Nephron progenitor cell (in vitro differentiated cells): ENCODE data around the gene CNTNAP2.
"Not testable (repeated sequence)": the region's sequence is repeated elsewhere in the genome, so short reads cannot be mapped to it uniquely, and the experiment has no call there.

Experiments used
- DNase-seq: peaks from one replicate; pipeline ENCODE4 v3.0.0; 2021
- H3K27ac Mint-ChIP-seq: 2 replicates; pipeline ENCODE4 v1.8.0; 2021; ENCODE audit warnings: mild to moderate bottlenecking, moderate library complexity, mixed read lengths
- H3K27me3 Mint-ChIP-seq: 2 replicates; pipeline ENCODE4 v1.8.0; 2021; ENCODE audit warnings: mild to moderate bottlenecking, low read depth, mixed read lengths; ENCODE audit not compliant: poor library complexity
- H3K36me3 Mint-ChIP-seq: 2 replicates; pipeline ENCODE4 v1.8.0; 2021; ENCODE audit warnings: low read depth, mixed read lengths
- H3K4me1 Mint-ChIP-seq: 2 replicates; pipeline ENCODE4 v1.8.0; 2021; ENCODE audit warnings: mixed read lengths
- H3K4me3 Mint-ChIP-seq: 2 replicates; pipeline ENCODE4 v1.8.0; 2021; ENCODE audit warnings: mild to moderate bottlenecking, moderate library complexity, mixed read lengths
- H3K9me3 Mint-ChIP-seq: 2 replicates; pipeline ENCODE4 v1.8.0; 2021; ENCODE audit warnings: mild to moderate bottlenecking, moderate library complexity, mixed read lengths
- CTCF ChIP-seq: fragments of 200-600 bp; sonication (generic); IDR thresholded peaks from 2 replicates; pipeline ENCODE4 v1.5.0; 2021; ENCODE audit warnings: antibody characterized with exemption

Gene CNTNAP2

GRCh38 chr7:148319316-148319808 lies 2202.8 kb downstream of the CNTNAP2 start:
- Mint-ChIP-seq H3K27ac (no peak overlapping the region), H3K4me3 (no peak overlapping the region), H3K4me1 (peaks cover 12% of the 10 kb centered on the region), H3K9me3 (peaks cover 4% of the 10 kb centered on the region), H3K36me3 (no peaks in the 10 kb centered on the region), H3K27me3 (peaks cover 6% of the 10 kb centered on the region)
- TF ChIP-seq CTCF = no peak
- DNase-seq = no peak

- DNase-seq = no peak
- Mint-ChIP-seq H3K9me3 (peaks cover 17% of the 10 kb centered on the region), H3K4me1 (no peaks in the 10 kb centered on the region), H3K27me3 (peaks cover 5% of the 10 kb centered on the region), H3K4me3 (no peak overlapping the region), H3K27ac (no peak overlapping the region), H3K36me3 (peaks cover 6% of the 10 kb centered on the region)
- TF ChIP-seq CTCF = no peak
Observed at GRCh38 chr7:148325208-148325607, 2208.6 kb downstream of the CNTNAP2 start.

- Mint-ChIP-seq H3K9me3 (peaks cover 34% of the 10 kb centered on the region), H3K27me3 (peaks cover 3% of the 10 kb centered on the region), H3K4me3 (no peak overlapping the region), H3K27ac (peak overlapping the region; percentile 44), H3K36me3 (peaks cover 21% of the 10 kb centered on the region), H3K4me1 (no peaks in the 10 kb centered on the region)
- no peak for TF ChIP-seq CTCF
- DNase-seq = no peak
Observed at GRCh38 chr7:148327379-148327778, 2210.8 kb downstream of the CNTNAP2 start.

GRCh38 chr7:148328906-148329305 lies 2212.3 kb downstream of the CNTNAP2 start:
- H3K27me3 Mint-ChIP-seq = peaks cover 3% of the 10 kb centered on the region
- DNase-seq = no peak
- H3K4me3 Mint-ChIP-seq = no peak overlapping the region

GRCh38 chr7:148330124-148330818 lies 2213.7 kb downstream of the CNTNAP2 start:
- H3K4me3 Mint-ChIP-seq = no peak overlapping the region
- H3K4me1 Mint-ChIP-seq = peaks cover 10% of the 10 kb centered on the region
- no peak overlapping the region for H3K27ac Mint-ChIP-seq
- no peak for TF ChIP-seq CTCF
- peaks cover 34% of the 10 kb centered on the region for H3K9me3 Mint-ChIP-seq
- H3K27me3 Mint-ChIP-seq = peaks cover 3% of the 10 kb centered on the region
- peaks cover 21% of the 10 kb centered on the region for H3K36me3 Mint-ChIP-seq
- no peak for DNase-seq

More at GRCh38 chr7:148328906-148329305, 2212.3 kb downstream of the CNTNAP2 start:
- TF ChIP-seq CTCF = no peak
- no peaks in the 10 kb centered on the region for H3K4me1 Mint-ChIP-seq
- H3K36me3 Mint-ChIP-seq = peaks cover 21% of the 10 kb centered on the region
- peaks cover 34% of the 10 kb centered on the region for H3K9me3 Mint-ChIP-seq
- H3K27ac Mint-ChIP-seq = no peak overlapping the region

- TF ChIP-seq CTCF = no peak
- DNase-seq = no peak
- Mint-ChIP-seq H3K4me3 (no peak overlapping the region), H3K27me3 (peaks cover 3% of the 10 kb centered on the region), H3K36me3 (peaks cover 21% of the 10 kb centered on the region), H3K9me3 (peaks cover 34% of the 10 kb centered on the region), H3K27ac (no peak overlapping the region), H3K4me1 (peaks cover 15% of the 10 kb centered on the region)
Observed at GRCh38 chr7:148330822-148331221, 2214.2 kb downstream of the CNTNAP2 start.

GRCh38 chr7:148331456-148331855 lies 2214.9 kb downstream of the CNTNAP2 start:
- not testable (repeated sequence) for DNase-seq, H3K27me3 Mint-ChIP-seq, H3K4me3 Mint-ChIP-seq
- Mint-ChIP-seq H3K27ac (peak overlapping the region; percentile 7), H3K36me3 (peaks cover 21% of the 10 kb centered on the region), H3K4me1 (peaks cover 17% of the 10 kb centered on the region), H3K9me3 (peaks cover 34% of the 10 kb centered on the region)
